ENCODE measurements around the gene BABAM1.
A peak's percentile ranks its signal among the peaks of the same experiment; 100 is the strongest.

The BABAM1 gene

DNA sequence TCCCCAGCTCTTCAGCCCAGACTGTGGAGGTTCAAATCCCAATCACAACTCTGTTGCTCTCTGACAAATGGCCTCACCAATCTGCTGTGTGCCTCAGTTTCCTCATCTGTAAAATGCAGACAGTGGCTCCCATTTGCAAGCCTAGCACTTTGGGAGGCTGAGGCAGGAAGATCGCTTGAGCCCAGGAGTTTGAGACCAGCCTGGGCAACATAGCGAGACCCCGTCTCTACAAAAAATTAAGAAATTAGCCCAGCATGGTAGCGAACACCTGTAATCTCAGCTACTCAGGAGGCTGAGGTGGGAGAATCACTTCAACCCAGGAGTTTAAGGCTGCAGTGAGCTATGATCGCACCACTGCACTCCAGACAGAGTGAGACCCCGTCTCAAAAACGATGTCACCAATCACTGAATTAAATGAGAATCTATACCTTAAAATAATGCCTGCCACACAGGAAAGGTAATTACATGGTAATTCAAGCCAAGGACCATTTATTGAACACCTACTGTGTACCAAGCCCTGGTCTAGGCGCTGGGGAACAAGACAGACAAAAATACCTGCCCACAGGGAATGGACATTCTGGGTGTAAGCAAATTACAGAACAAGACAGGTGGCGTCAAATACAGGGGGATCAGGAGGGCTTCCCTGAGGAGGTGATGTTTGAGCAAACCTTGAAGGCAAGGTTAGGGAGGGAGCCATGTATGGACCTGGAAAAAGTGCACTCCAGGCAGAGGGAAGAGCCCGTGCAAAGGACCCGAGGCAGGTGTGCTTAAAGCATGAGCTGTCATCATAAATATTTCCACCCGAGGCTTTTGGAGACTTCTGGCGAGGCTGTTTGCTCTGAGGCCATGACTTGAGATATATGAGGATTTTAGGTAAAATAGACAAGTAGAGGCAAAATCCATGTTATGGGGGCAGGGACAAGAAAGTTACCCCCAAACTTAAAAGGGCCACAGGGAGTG lies 29.2 kb upstream of the BABAM1 start:
- H3K36me3 Mint-ChIP-seq (ENCODE audit: low read depth), result no peaks in the 10 kb centered on the region

DNA sequence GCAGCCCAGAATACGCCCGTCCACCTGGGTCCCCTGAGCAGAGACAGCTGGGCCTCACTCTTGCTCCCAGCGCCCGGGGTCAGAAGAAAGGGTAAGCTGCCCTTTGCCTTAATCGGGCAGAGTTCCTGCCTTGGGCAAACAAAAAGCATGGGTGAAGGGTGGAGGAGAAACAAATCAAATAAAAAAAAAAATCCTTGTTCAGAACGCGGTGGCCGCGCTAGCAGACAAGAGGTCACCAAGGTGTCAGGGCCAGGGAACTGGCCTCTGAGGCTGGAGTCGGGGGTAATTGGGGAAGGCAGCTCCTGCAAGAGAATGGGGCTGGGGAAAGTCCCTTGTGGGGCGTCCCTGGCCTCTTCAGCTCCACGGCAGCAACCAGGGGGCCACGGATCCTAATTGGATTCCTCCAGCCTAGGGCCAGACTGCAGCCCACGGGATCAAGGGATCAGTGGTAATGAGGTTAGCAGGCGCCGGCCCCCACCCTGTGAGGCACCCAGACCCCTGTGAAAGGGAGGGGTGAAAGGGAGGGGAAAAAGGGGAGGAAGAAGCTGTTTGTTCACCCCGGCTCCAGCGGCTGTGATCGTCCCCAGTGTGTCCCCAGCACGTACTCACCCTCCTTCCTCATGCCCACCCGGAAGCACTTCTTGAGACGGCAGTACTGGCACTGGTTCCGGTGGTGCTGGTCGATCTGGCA lies 27.0 kb upstream of the BABAM1 start:
- H3K36me3 Mint-ChIP-seq (ENCODE audit: low read depth), result no peaks in the 10 kb centered on the region
- peaks cover 5% of the 10 kb centered on the region for H3K27me3 Mint-ChIP-seq (ENCODE audit: low read depth)
- no peak overlapping the region for H3K27ac Mint-ChIP-seq
- DNase-seq (ENCODE audit: low spot score), result no peak
- H3K9me3 Mint-ChIP-seq, result no peaks in the 10 kb centered on the region
- H3K4me3 Mint-ChIP-seq, result no peak overlapping the region
- H3K4me1 Mint-ChIP-seq (ENCODE audit: low read depth), result no peaks in the 10 kb centered on the region

More for the DNA sequence above, 29.2 kb upstream of the BABAM1 start:
- H3K4me3 Mint-ChIP-seq, result peak overlapping the region; percentile 30
- no peaks in the 10 kb centered on the region for H3K9me3 Mint-ChIP-seq
- no peak overlapping the region for H3K27ac Mint-ChIP-seq
- H3K4me1 Mint-ChIP-seq (ENCODE audit: low read depth), result peaks cover 6% of the 10 kb centered on the region
- H3K27me3 Mint-ChIP-seq (ENCODE audit: low read depth), result peaks cover 2% of the 10 kb centered on the region
- DNase-seq (ENCODE audit: low spot score), result no peak

DNA sequence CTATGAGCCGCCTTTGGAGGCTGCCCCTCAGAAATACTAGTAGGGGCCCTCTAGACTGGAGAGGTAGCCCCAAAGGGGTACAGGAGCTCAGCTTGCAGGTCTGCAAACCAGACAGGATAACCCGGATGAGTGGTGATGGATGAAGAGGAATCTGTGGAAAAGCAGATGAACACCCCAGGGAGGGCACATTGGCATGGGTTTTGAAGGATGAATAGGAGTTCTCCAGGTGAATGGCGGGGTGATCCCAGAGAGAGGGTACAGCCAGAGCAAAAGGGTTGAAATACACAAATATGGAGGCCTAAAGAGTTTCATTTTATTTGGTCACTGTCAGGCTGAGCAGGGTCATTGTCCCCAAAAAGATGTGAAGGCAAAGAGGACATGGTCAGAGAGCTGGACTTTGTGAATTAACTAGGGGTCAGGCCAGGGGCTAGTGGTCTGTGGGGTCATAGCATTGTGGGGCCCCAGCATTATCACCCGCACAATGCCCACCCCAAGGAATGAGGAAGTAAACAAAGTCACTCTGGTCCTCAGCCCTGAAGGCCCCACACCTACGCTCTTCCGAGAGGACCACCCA lies 26.3 kb upstream of the BABAM1 start:
- DNase-seq (ENCODE audit: low spot score), result no peak
- Mint-ChIP-seq H3K36me3 (ENCODE audit: low read depth) (no peaks in the 10 kb centered on the region), H3K27me3 (ENCODE audit: low read depth) (peaks cover 5% of the 10 kb centered on the region), H3K4me1 (ENCODE audit: low read depth) (no peaks in the 10 kb centered on the region), H3K4me3 (no peak overlapping the region), H3K27ac (no peak overlapping the region), H3K9me3 (no peaks in the 10 kb centered on the region)

DNA sequence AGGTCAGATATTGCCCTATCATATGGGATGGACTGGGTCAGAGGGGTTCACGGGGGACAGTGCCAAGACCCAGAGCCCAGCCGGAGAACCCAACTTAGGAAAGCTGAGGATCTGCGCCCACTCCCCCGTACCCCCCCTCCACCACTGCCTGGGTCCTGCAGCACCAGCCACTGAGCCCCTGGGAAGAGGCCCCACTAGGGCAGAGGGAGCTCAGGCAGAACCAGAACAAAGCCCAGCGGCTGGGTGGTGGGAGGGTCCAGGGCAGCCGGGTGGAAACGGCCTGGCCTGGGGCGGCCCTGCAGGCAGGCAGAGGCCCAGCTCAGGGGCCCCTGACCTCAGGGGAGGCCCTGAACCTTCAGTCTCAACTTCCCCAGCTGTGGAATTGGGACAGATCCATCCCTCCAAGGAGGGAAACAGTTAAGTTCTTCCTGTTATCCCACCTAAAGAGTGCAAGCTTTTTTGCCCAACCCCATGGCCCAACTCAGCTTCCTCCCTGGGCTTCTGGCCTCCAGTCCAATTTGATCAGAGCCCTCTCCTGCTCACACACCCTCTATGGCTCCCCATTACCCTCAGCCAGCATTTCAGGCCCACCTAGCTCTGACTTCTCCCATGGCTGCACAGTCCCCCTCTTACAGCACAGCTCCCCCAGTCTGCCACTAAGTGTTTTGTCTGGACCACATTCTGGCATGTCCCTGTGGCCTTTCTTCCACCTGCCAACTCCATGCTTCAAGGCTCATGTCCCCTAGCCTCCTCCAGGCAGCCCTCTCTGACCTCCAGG lies 24.6 kb upstream of the BABAM1 start:
- no peak overlapping the region for H3K27ac Mint-ChIP-seq

DNA sequence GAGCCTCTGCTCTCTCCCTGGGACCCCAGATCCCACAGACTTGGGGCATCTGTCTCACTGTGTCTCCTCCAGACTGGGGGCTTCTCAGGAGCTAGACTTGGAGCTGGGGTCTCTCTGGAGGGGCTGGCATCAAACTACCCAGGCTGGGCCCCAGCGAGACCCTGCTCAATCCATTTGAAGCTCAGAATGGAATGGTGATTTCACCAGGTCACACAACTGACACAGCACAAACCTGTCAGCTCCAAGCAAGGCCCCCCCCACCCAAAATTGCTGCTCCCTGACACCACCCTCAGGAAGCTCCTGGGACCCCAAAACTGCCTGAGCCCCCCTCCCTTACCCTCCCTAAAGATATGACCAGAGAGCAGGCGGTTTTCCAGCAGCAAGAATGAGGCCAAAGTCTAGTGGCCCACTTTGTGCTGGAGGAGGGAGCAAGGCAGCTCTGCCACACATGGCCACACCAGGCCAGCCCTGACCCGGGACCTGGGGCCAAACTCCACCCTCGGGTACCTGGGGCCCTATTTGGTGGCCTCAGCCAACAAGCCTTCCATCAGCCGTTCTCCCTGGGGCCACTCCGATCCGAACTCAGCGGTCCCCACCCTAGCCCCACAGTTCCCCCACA lies 23.9 kb upstream of the BABAM1 start:
- H3K9me3 Mint-ChIP-seq, result no peaks in the 10 kb centered on the region
- no peak overlapping the region for H3K27ac Mint-ChIP-seq
- H3K36me3 Mint-ChIP-seq (ENCODE audit: low read depth), result no peaks in the 10 kb centered on the region
- peaks cover 16% of the 10 kb centered on the region for H3K27me3 Mint-ChIP-seq (ENCODE audit: low read depth)
- no peak for DNase-seq (ENCODE audit: low spot score)
- peak overlapping the region; percentile 18 for H3K4me3 Mint-ChIP-seq
- H3K4me1 Mint-ChIP-seq (ENCODE audit: low read depth), result peaks cover 7% of the 10 kb centered on the region

More for the DNA sequence above, 24.6 kb upstream of the BABAM1 start:
- Mint-ChIP-seq H3K4me3 (no peak overlapping the region), H3K27me3 (ENCODE audit: low read depth) (peaks cover 16% of the 10 kb centered on the region), H3K9me3 (no peaks in the 10 kb centered on the region), H3K4me1 (ENCODE audit: low read depth) (peaks cover 7% of the 10 kb centered on the region), H3K36me3 (ENCODE audit: low read depth) (no peaks in the 10 kb centered on the region)
- DNase-seq (ENCODE audit: low spot score), result no peak

DNA sequence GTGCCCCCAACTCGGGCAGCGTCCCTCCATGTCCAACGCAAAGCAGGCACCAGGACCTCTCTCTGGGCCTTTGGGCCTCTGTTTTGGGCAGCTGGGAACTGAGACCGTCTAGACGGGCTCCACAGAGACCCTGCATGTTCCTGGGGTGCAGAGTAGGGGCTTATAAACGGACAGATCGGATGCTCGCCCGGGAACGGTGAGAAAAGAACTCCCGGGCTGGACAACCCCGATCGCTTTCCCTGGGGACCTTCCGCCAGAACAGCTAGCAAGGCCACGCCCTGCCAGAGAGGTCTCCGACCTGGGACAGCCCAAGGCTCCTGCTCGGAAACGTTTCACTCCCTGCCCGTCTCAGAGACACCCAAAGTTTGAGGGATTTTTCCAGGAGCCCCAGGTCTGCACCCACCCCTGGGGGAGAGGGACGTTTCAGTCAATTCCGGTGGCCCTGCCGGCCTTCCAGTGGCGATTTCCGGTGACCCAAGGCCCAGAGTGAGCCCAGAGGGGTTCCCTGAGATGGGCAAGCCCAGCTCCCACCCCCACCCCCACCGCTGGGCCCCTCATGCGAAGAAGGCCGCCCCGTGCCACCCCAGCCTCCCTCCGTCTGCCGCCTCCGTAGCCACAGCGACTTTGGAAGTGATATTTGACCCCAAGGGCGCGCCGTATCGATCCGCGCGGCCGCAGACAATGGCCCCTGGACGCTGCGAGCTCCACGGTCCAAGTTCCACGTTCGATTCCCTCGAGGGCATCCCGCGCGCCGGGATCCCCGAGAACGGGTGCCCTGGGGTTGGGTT lies 23.2 kb upstream of the BABAM1 start:
- peak overlapping the region; percentile 54 for H3K4me3 Mint-ChIP-seq

DNA sequence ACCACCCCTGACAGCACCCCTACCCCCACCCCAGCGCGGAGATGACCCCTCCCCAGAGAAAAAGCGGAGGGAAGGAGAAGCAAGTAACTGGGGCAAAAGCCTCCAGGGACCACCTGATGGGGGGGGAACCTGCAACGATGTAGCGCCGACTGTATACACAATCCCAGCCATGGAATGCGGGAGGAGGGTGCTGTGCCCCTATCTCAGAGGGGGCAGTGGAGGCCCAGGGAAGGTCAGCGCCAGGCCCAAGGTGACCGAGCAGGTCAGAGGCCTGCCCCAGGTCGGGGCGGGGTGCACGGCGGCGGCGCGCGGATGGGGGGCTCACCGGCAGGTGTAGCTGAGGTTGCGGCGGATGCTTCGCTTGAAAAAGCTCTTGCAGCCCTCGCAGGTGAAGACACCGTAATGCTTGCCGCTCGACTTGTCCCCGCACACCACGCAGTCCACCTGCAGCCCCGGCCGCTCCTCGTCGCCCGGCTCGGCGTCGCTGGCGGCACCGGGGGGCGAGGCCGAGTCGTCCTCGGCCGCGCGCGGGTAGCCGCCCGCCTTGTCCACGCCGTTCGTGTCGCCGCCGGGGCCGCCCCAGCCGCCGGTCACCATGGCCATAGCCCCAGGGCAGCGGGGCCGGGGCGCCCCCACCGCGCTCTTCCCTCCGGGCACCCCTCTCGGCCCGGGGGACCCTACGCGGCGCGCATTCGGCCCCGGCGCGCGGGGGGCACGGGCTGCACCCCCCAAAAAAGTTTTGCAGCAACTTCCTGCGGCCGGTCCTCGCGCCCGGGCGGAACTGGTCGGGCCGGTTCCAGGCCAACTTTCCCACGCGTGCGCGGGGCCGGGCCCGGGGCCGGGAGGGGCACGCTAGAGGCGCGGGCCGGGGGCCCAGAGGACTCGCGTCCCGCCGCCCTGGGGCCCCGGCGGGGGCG lies 22.4 kb upstream of the BABAM1 start:
- H3K4me1 Mint-ChIP-seq (ENCODE audit: low read depth), result peaks cover 7% of the 10 kb centered on the region
- H3K27ac Mint-ChIP-seq, result no peak overlapping the region
- peak overlapping the region; percentile 54 for H3K4me3 Mint-ChIP-seq
- no peak for DNase-seq (ENCODE audit: low spot score)
- no peaks in the 10 kb centered on the region for H3K36me3 Mint-ChIP-seq (ENCODE audit: low read depth)
- H3K9me3 Mint-ChIP-seq, result no peaks in the 10 kb centered on the region
- H3K27me3 Mint-ChIP-seq (ENCODE audit: low read depth), result peaks cover 16% of the 10 kb centered on the region

More for the DNA sequence above, 23.2 kb upstream of the BABAM1 start:
- peaks cover 7% of the 10 kb centered on the region for H3K4me1 Mint-ChIP-seq (ENCODE audit: low read depth)
- H3K27ac Mint-ChIP-seq, result no peak overlapping the region
- no peak for DNase-seq (ENCODE audit: low spot score)
- no peaks in the 10 kb centered on the region for H3K9me3 Mint-ChIP-seq
- no peaks in the 10 kb centered on the region for H3K36me3 Mint-ChIP-seq (ENCODE audit: low read depth)
- peaks cover 16% of the 10 kb centered on the region for H3K27me3 Mint-ChIP-seq (ENCODE audit: low read depth)

DNA sequence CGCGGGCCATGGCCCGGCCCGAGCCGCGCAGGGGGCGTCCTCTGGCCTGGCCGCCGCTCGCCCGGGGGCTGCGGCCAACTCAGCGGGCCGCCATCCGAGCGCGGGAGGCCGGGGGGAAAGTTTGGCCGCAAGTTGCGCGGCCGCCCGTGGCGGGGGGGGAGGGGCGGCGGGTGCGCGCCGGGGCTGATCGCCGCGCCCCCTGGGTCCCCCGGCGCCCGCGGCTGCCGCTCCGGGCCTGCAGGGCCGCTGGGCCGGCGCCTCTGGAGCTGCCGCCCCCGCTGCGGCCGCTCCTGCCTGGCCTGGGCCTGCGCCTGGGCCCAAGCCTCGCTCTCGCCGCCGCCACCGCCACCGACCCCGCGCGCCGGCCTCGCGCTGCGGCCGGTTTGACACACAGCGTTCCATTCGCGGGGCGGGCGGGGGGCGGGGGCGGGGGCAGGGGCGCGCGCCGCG lies 21.7 kb upstream of the BABAM1 start, which contains the start of gene NR2F6:
TSS of gene NR2F6 (minus strand) at position 385 of the 450 bp plus-strand sequence. CDS start 699 bp downstream, outside the sequence.
- Mint-ChIP-seq H3K4me1 (ENCODE audit: low read depth) (peaks cover 7% of the 10 kb centered on the region), H3K27me3 (ENCODE audit: low read depth) (peaks cover 16% of the 10 kb centered on the region), H3K36me3 (ENCODE audit: low read depth) (no peaks in the 10 kb centered on the region), H3K9me3 (no peaks in the 10 kb centered on the region), H3K27ac (peak within 1 kb of the TSS; percentile 78), H3K4me3 (peak within 1 kb of the TSS; percentile 90)
- no peak for DNase-seq (ENCODE audit: low spot score)

DNA sequence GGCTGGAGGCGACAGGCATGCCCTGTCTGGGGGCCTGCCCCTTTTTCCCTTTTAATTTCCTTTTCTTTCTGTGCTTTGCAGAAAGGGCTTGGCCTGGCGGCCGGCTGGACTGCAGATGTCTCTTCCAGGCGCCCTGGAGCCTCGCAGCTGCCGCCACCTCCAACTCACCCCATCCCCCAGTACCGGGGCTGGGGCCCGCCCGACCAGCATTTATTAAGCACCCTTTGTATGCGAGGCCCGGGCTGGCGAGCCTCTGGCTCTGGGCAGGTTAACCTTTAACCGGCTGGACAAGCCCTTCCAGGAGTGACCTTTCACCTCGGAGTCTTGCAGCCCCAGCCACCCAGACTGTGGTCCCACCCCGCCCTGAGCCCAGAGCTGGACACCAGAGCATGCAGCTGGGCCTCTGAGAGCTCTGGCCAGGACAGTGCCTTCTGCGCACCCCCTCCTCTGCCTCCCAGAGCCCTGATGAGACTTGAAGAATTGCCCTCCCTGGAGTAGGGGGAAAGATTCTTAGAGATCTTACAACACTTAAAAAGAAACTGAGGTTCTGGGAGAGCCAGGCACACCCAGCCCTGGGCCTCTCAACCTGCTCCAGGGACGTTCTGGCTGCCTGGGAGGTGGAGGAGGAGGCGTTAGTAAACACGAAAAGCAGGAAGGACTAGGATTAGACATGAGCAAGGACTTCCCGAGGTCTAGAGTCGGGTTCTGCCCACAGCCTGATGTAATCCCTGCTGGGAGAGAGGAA lies 20.4 kb upstream of the BABAM1 start:
- Mint-ChIP-seq H3K27me3 (ENCODE audit: low read depth) (peaks cover 16% of the 10 kb centered on the region), H3K4me3 (peak overlapping the region; percentile 90), H3K4me1 (ENCODE audit: low read depth) (peaks cover 7% of the 10 kb centered on the region), H3K27ac (no peak overlapping the region), H3K36me3 (ENCODE audit: low read depth) (no peaks in the 10 kb centered on the region), H3K9me3 (no peaks in the 10 kb centered on the region)
- no peak for DNase-seq (ENCODE audit: low spot score)

DNA sequence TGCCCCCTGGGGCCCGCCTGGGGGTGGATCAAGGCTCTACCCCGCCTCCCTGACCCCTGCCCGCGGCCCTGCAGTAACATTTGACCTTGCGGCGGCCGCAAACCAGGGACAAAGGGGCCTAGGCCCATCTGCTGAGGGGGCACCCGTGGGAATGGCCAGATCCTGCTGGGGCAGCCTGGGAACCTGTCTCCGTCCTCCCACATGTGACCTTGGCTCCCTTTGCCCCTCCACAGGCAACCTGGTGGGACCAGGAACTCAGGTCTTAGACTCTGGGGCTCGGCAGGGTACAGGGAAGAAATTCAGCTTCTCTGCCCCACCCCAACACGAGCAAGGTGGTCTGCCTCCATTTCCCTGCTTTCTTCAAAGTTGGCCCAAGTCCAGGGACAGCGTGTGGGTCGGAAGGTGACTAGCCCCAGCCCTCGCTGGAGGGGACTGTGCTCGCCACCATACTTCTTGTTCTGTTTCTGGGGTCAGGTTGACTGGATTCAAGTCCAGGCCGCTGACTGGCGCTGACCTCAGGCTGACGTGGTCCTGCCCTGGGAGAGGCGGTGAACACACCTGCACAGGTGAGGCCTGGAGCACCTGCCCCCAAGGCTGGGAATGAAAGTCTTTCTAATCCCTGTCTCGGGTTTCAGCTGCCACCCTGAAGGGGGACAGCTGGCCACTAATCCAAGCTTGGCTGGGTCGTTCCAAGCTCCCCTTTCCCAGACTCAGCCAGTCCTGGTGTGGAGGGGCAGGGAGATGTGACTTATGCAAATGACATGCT lies 19.0 kb upstream of the BABAM1 start:
- H3K4me1 Mint-ChIP-seq (ENCODE audit: low read depth), result peaks cover 7% of the 10 kb centered on the region
- peaks cover 14% of the 10 kb centered on the region for H3K27me3 Mint-ChIP-seq (ENCODE audit: low read depth)
- H3K36me3 Mint-ChIP-seq (ENCODE audit: low read depth), result no peaks in the 10 kb centered on the region
- H3K4me3 Mint-ChIP-seq, result no peak overlapping the region
- H3K27ac Mint-ChIP-seq, result no peak overlapping the region
- no peak for DNase-seq (ENCODE audit: low spot score)
- no peaks in the 10 kb centered on the region for H3K9me3 Mint-ChIP-seq

All from T-helper 2 cell treated with Interferon-gamma antibody and Interleukin-4, amounts not matched to agents 5 μg/mL and 100 μg/mL, for 36 hours (primary cell).